ENCODE results near the gene SIN3B. TPM values are rescaled to one million over a fixed set of nuclear protein-coding genes. Genes with fewer than 3 reads are reported as not detected.

SIN3B gene
- total RNA-seq, 4 donors from 2014 or later: 25.3 to 53.9 (median 36.1) TPM

- DNase-seq (ENCODE audit: extremely low spot score): no peak
- Histone ChIP-seq H3K27ac (replicated peaks in 1 of 4) (no peak overlapping the region), H3K36me3 (peaks cover 0 to 10% (median 0%) of the 10 kb centered on the region in 4 donors), H3K4me3 (peak overlapping the region in 1 of 4 donors; percentile 64), H3K27me3 (peaks cover 0 to 11% (median 5%) of the 10 kb centered on the region in 4 donors), H3K9me3 (no peaks in the 10 kb centered on the region), H3K4me1 (peaks cover 13 to 33% (median 31%) of the 10 kb centered on the region in 4 donors)
- intact Hi-C loops (cut with DNase I): no loop called here
- TF ChIP-seq CTCF (IDR thresholded peaks at IDR 0.05) (no peak), EP300 (IDR thresholded peaks at IDR 0.05) (no peak), POLR2A (IDR thresholded peaks at IDR 0.05; ENCODE audit: low read depth) (no peak), POLR2AphosphoS5 (IDR thresholded peaks at IDR 0.05) (no peak)
- WGBS: 97% methylated on average over 12 of the region's 12 CpGs
These were observed 69.3 kb downstream of the SIN3B start for GRCh38 chr19:16898361-16899015.

GRCh38 chr19:16899566-16900075 lies 70.4 kb downstream of the SIN3B start:
- Histone ChIP-seq H3K36me3 (peaks cover 0 to 21% (median 0%) of the 10 kb centered on the region in 4 donors), H3K4me1 (peaks cover 13 to 28% (median 26%) of the 10 kb centered on the region in 4 donors), H3K9me3 (no peaks in the 10 kb centered on the region), H3K27ac (replicated peaks in 1 of 4) (no peak overlapping the region), H3K4me3 (no peak overlapping the region), H3K27me3 (peaks cover 0 to 22% (median 5%) of the 10 kb centered on the region in 4 donors)
- intact Hi-C loops (cut with DNase I): no loop called here
- DNase-seq (ENCODE audit: extremely low spot score): no peak
- 53% methylated on average over 5 of the region's 7 CpGs for WGBS
- TF ChIP-seq CTCF (IDR thresholded peaks at IDR 0.05) (peak; percentile 9 to 42 (median 21)), EP300 (IDR thresholded peaks at IDR 0.05) (no peak)

- H3K4me3 ChIP-seq: no peak overlapping the region
- intact Hi-C loops (cut with DNase I): no loop called here
- H3K4me1 ChIP-seq: peaks cover 1 to 17% (median 13%) of the 10 kb centered on the region in 4 donors
- no peak overlapping the region for H3K27ac ChIP-seq (replicated peaks in 1 of 4)
- 91% methylated on average over 16 of the region's 19 CpGs for WGBS
- no peak for DNase-seq (ENCODE audit: extremely low spot score)
- H3K27me3 ChIP-seq: peaks cover 0 to 26% (median under 1%) of the 10 kb centered on the region in 4 donors
- TF ChIP-seq POLR2AphosphoS5 (IDR thresholded peaks at IDR 0.05) (no peak), POLR2A (IDR thresholded peaks at IDR 0.05; ENCODE audit: low read depth) (no peak), CTCF (IDR thresholded peaks at IDR 0.05) (no peak), EP300 (IDR thresholded peaks at IDR 0.05) (no peak)
- peaks cover 0 to 23% (median 0%) of the 10 kb centered on the region in 4 donors for H3K36me3 ChIP-seq
- H3K9me3 ChIP-seq: no peaks in the 10 kb centered on the region
These were observed 72.4 kb downstream of the SIN3B start for GRCh38 chr19:16901491-16902175.

- Histone ChIP-seq H3K27me3 (peaks cover 0 to 26% (median 0%) of the 10 kb centered on the region in 4 donors), H3K4me3 (no peak overlapping the region), H3K4me1 (peaks cover 0 to 8% (median 6%) of the 10 kb centered on the region in 4 donors), H3K9me3 (no peaks in the 10 kb centered on the region), H3K27ac (replicated peaks in 1 of 4) (no peak overlapping the region), H3K36me3 (peaks cover 0 to 27% (median 0%) of the 10 kb centered on the region in 4 donors)
- no peak for TF ChIP-seq EP300 (IDR thresholded peaks at IDR 0.05)
- TF ChIP-seq POLR2AphosphoS5 (IDR thresholded peaks at IDR 0.05): no peak
- no peak for DNase-seq (ENCODE audit: extremely low spot score)
- 94% methylated on average over 5 of the region's 12 CpGs for WGBS
- intact Hi-C loops (cut with DNase I): no loop called here
These were observed 73.3 kb downstream of the SIN3B start for GRCh38 chr19:16902545-16902944.

- Histone ChIP-seq H3K27ac (replicated peaks in 1 of 4) (no peak overlapping the region), H3K9me3 (no peaks in the 10 kb centered on the region), H3K27me3 (peaks cover 0 to 26% (median 0%) of the 10 kb centered on the region in 4 donors), H3K4me1 (no peaks in the 10 kb centered on the region), H3K4me3 (no peak overlapping the region), H3K36me3 (peaks cover 0 to 27% (median 0%) of the 10 kb centered on the region in 4 donors)
- TF ChIP-seq CTCF (IDR thresholded peaks at IDR 0.05) (no peak), POLR2AphosphoS5 (IDR thresholded peaks at IDR 0.05) (no peak), EP300 (IDR thresholded peaks at IDR 0.05) (no peak), POLR2A (IDR thresholded peaks at IDR 0.05; ENCODE audit: low read depth) (no peak)
- no peak for DNase-seq (ENCODE audit: extremely low spot score)
- 95% methylated on average over 7 of the region's 7 CpGs for WGBS
- intact Hi-C loops (cut with DNase I): no loop called here
These were observed 74.1 kb downstream of the SIN3B start for GRCh38 chr19:16903347-16903746.

Measured in esophagus muscularis mucosa (tissue), 4 donors.